ENCODE results near the gene PSAPL1. TPM values are rescaled to one million over a fixed set of nuclear protein-coding genes. Genes with fewer than 3 reads are reported as not detected.

Gene PSAPL1
- total and polyA plus RNA-seq, 2 of the 8 experiments (the other 6 are each of a cell fraction or from before 2014, with no cell fraction given): 0.03 TPM; not detected in 1

DNA sequence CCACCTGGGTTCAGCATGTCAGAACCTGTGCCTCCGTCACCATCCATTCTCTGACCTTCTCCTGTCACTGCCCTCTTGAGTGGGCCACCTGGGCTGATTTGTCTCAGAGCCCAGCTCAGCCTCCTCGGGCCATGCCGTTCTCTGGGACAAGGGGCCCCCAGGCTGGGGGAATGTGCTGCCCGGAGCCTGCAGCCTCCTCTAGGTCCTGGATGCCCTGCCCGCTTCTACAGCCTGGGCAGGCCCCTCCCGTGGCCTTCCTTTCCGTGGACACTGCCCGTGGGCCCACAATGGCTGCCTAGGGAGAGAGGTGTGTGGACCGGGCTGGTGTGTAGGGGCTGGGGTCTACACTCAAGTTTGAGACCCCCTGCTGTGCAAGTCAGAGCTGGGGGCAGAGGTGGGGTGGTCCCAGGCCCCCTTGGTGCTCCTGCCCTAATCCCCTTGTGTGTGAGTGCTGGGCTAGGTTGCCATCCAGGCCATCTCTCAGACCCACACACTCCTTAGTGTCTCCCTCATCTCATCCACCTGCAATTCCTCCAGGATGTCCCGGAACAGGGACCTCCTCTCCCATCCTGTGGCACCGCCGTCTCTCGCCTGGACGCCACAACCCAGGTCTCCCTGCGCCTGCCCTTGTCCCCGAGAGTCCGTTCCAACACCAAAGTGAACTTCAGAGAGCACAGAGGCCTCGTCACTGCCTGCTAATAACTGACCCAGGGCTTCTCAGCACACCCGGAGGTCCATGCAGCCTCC lies 12.4 kb downstream of the PSAPL1 start:
- Histone ChIP-seq H2BK20ac (ENCODE audit: low read length) (no peak overlapping the region), H3K4me2 (ENCODE audit: insufficient read depth in 1 of 2, low read depth in 2 of 2, low read length in 2 of 2) (no peak overlapping the region), H3K79me1 (ENCODE audit: low read depth, low read length) (no peaks in the 10 kb centered on the region), H3K9ac (replicated peaks in 1 of 4; ENCODE audit: extremely low read depth in 1 of 4, low read depth in 3 of 4, low read length in 3 of 4) (no peak overlapping the region), H3K23me2 (ENCODE audit: low read depth, low read length) (no peaks in the 10 kb centered on the region), H4K91ac (replicated peaks; ENCODE audit: insufficient read length, low read length) (no peak overlapping the region), H3K14ac (ENCODE audit: insufficient read length) (no peak overlapping the region), H3K4ac (replicated peaks; ENCODE audit: insufficient read length, low read depth, low read length) (no peak overlapping the region), H3K23ac (ENCODE audit: insufficient read length) (no peak overlapping the region), H3K4me1 (replicated peaks in 1 of 4; ENCODE audit: control insufficient read depth in 3 of 4, insufficient read depth in 4 of 4, low read length in 3 of 4) (peaks cover 0 to 2% (median 0%) of the 10 kb centered on the region in 4 experiments; a peak in 2 of 7 replicates), H2AK5ac (ENCODE audit: low read depth, low read length) (no peak overlapping the region), H3K18ac (ENCODE audit: extremely low read depth, low read length) (no peak overlapping the region), H3K27ac (ENCODE audit: low read depth, low read length) (no peak overlapping the region), H3K36me3 (ENCODE audit: control insufficient read depth in 2 of 4, insufficient read depth in 4 of 4, low read length in 3 of 4) (no peaks in the 10 kb centered on the region), H3K79me2 (ENCODE audit: control insufficient read depth in 1 of 2, insufficient read depth in 2 of 2, low read length in 2 of 2) (no peaks in the 10 kb centered on the region), H2BK120ac (replicated peaks; ENCODE audit: low read depth, low read length) (no peak overlapping the region), H3K56ac (replicated peaks; ENCODE audit: insufficient read length, low read depth, low read length) (no peak overlapping the region), H2BK15ac (ENCODE audit: low read length) (no peak overlapping the region), H2BK5ac (ENCODE audit: low read depth, low read length) (no peak overlapping the region), H2BK12ac (ENCODE audit: low read depth, low read length) (no peak overlapping the region), H3K27me3 (replicated peaks in 1 of 4; ENCODE audit: control insufficient read depth in 3 of 4, extremely low read depth in 1 of 4, insufficient read depth in 3 of 4, low read length in 3 of 4) (peaks cover 0 to 9% (median 6%) of the 10 kb centered on the region in 4 experiments; a peak in 4 of 7 replicates), H4K20me1 (replicated peaks in 1 of 2; ENCODE audit: control insufficient read depth in 1 of 2, insufficient read depth in 2 of 2, low read length in 2 of 2) (peaks cover 0 to 2% of the 10 kb centered on the region in 2 experiments), H4K5ac (ENCODE audit: insufficient read length, low read depth, low read length) (no peak overlapping the region), H3K9me3 (ENCODE audit: insufficient read depth in 2 of 2, low read depth in 1 of 2, low read length in 1 of 2) (peaks cover 7% of the 10 kb centered on the region in 2 experiments; a peak in 1 of 4 replicates), H4K8ac (ENCODE audit: extremely low read depth, insufficient read depth, low read length) (no peak overlapping the region), H3K4me3 (ENCODE audit: extremely low read depth in 1 of 4, insufficient read depth in 2 of 4, low read depth in 3 of 4, low read length in 4 of 4) (no peak overlapping the region), H2AFZ (ENCODE audit: low read length) (no peak overlapping the region)
- POLR2A ChIA-PET (ENCODE audit: partially characterized antibody): no interaction called here
- DNase-seq (ENCODE audit: low read depth in 1 of 2, low spot score in 2 of 2) (peak in 1 of 2 experiments; percentile 41), FAIRE-seq (no peak)
- 91% methylated on average over 18 of the region's 19 CpGs; no CpG with 5 or more reads in 1 of the 2 experiments for WGBS, 2 experiments (ENCODE audit: extremely low coverage in 1 of 2, insufficient coverage in 1 of 2, insufficient read length in 1 of 2, insufficient replicate concordance in 2 of 2, low coverage in 1 of 2, low lambda C conversion rate in 2 of 2, missing lambda C conversion rate in 1 of 2)
- CTCF ChIA-PET (ENCODE audit: partially characterized antibody): no interaction called here
- TF ChIP-seq HDAC6 (IDR thresholded peaks at IDR 0.05; ENCODE audit: low read depth, low read length) (no peak), CEBPB (IDR thresholded peaks at IDR 0.05; ENCODE audit: low read depth, low read length) (no peak), HDAC2 (IDR thresholded peaks at IDR 0.05; ENCODE audit: borderline replicate concordance in 1 of 2, low read depth in 2 of 2, low read length in 2 of 2) (no peak), SUZ12 (IDR thresholded peaks at IDR 0.05; ENCODE audit: low read length) (no peak), CBX5 (IDR thresholded peaks at IDR 0.05; ENCODE audit: low read depth, low read length) (no peak), SP4 (IDR thresholded peaks at IDR 0.05; ENCODE audit: low read length) (no peak), CREB1 (IDR thresholded peaks at IDR 0.05) (no peak), KDM1A (IDR thresholded peaks at IDR 0.05; ENCODE audit: borderline replicate concordance, low read length) (no peak), POU5F1 (IDR thresholded peaks at IDR 0.05; ENCODE audit: low read depth, low read length) (no peak), CTBP2 (IDR thresholded peaks at IDR 0.05; ENCODE audit: borderline replicate concordance, insufficient read depth, insufficient read length, low read length) (no peak)
- TF ChIP-seq, protein P1, sequence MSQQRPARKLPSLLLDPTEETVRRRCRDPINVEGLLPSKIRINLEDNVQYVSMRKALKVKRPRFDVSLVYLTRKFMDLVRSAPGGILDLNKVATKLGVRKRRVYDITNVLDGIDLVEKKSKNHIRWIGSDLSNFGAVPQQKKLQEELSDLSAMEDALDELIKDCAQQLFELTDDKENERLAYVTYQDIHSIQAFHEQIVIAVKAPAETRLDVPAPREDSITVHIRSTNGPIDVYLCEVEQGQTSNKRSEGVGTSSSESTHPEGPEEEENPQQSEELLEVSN (IDR thresholded peaks at IDR 0.05): no peak
- TF ChIP-seq, protein P2, sequence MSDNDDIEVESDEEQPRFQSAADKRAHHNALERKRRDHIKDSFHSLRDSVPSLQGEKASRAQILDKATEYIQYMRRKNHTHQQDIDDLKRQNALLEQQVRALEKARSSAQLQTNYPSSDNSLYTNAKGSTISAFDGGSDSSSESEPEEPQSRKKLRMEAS (IDR thresholded peaks at IDR 0.05): no peak

Data from H1 (cell line).